Prostate gland (tissue), 2 donors: Measurements from ENCODE around the gene S100Z. TPM values are rescaled to one million over a fixed set of nuclear protein-coding genes. Genes with fewer than 3 reads are reported as not detected.

Experiments used
- DNase-seq: peaks from one replicate; pipeline ENCODE4 v3.0.0-alpha.2; 2019; ENCODE audit warnings: low spot score
- H3K27ac ChIP-seq, 2 donors: fragments of 200-600 bp; sonication (generic); 2 replicates each; pipeline ENCODE4 v1.5.1; 2017 to 2019
- H3K27me3 ChIP-seq: fragments of 200-600 bp; sonication (generic); replicated peaks from 2 replicates; pipeline ENCODE4 v1.5.1; 2019; ENCODE audit not compliant: insufficient read depth
- H3K36me3 ChIP-seq, 2 donors: fragments of 200-600 bp; sonication (generic); 1 replicate in 1 of 2; 2 replicates in 1 of 2; pipeline versions ENCODE4 v1.5.1 to v1.8.1; 2017 to 2019
- H3K4me1 ChIP-seq: fragments of 200-600 bp; sonication (generic); replicated peaks from 2 replicates; pipeline ENCODE4 v1.5.1; 2019
- H3K4me3 ChIP-seq, 2 donors: fragments of 200-600 bp; sonication (generic); 2 replicates each; pipeline ENCODE4 v1.5.1; 2017 to 2019
- H3K9me3 ChIP-seq: fragments of 200-600 bp; sonication (generic); 2 replicates; pipeline ENCODE4 v1.5.1; 2017
- CTCF ChIP-seq, 4 experiments: fragments of 200-600 bp in 2 of 4; fragments of 450-650 bp in 2 of 4; sonication (generic) in 2 of 4; IDR thresholded peaks; 1 replicate in 3 of 4; 2 replicates in 1 of 4; pipeline ENCODE4 v1.5.1; 2016 to 2019; ENCODE audit warnings: antibody characterized with exemption in 4 of 4, mild to moderate bottlenecking in 2 of 4, moderate library complexity in 2 of 4
- POLR2A ChIP-seq: fragments of 450-650 bp; IDR thresholded peaks from one replicate; pipeline ENCODE4 v1.6.1; 2016; ENCODE audit warnings: antibody characterized with exemption, mild to moderate bottlenecking
- POLR2AphosphoS5 ChIP-seq: sonication (generic); formaldehyde crosslinking; IDR thresholded peaks from one replicate; pipeline ENCODE4 v1.6.1; 2017; ENCODE audit warnings: antibody characterized with exemption
- WGBS: methylation state at CpG from one replicate; pipeline ENCODE4 v1.1.5; 2018; 5-methylcytosine and 5-hydroxymethylcytosine counted together
- intact Hi-C: fragments of 100-400 bp; cut with DNase I; formaldehyde crosslinking; loops from one replicate; pipeline ENCODE4 v1.14.2; 2022
- total RNA-seq, 2 donors: library from RNA; depleted of rRNA; stranded (reverse); fragments of >200 nt; gene quantifications; one replicate each; pipeline ENCODE4 v1.1.0, GENCODE V29; 2016

S100Z gene
- 1 to 10 TPM in 1 of 2 donors, not detected in 1; 1.7 TPM for total RNA-seq

GRCh38 chr5:76849419-76850291 lies at the start of gene S100Z:
TSS of gene S100Z (plus strand) at chr5:76850014. CDS start at chr5:76875360, 25,346 bp downstream.
- Histone ChIP-seq H3K4me3 (no peak within 1 kb of the TSS), H3K36me3 (no peaks in the 10 kb centered on the region), H3K27ac (no peak within 1 kb of the TSS), H3K27me3 (no peaks in the 10 kb centered on the region), H3K9me3 (no peaks in the 10 kb centered on the region), H3K4me1 (no peaks in the 10 kb centered on the region)
- DNase-seq: no peak
- intact Hi-C loops: no loop called here
- WGBS: 77% methylated on average over 18 of the region's 18 CpGs
- TF ChIP-seq POLR2A: no peak
- TF ChIP-seq CTCF (IDR thresholded peaks at IDR 0.05): no peak
- TF ChIP-seq POLR2AphosphoS5: no peak

GRCh38 chr5:76800579-76800978 lies 49.2 kb upstream of the S100Z start:
- no peak overlapping the region for H3K27ac ChIP-seq
- H3K36me3 ChIP-seq: no peaks in the 10 kb centered on the region
- H3K27me3 ChIP-seq: no peaks in the 10 kb centered on the region
- DNase-seq: no peak
- H3K9me3 ChIP-seq: no peaks in the 10 kb centered on the region
- TF ChIP-seq CTCF (IDR thresholded peaks at IDR 0.05) (no peak), POLR2A (no peak), POLR2AphosphoS5 (no peak)
- H3K4me1 ChIP-seq: no peaks in the 10 kb centered on the region
- intact Hi-C loops: no loop called here
- 92% methylated on average over 3 of the region's 3 CpGs for WGBS
- H3K4me3 ChIP-seq: no peak overlapping the region

DNA sequence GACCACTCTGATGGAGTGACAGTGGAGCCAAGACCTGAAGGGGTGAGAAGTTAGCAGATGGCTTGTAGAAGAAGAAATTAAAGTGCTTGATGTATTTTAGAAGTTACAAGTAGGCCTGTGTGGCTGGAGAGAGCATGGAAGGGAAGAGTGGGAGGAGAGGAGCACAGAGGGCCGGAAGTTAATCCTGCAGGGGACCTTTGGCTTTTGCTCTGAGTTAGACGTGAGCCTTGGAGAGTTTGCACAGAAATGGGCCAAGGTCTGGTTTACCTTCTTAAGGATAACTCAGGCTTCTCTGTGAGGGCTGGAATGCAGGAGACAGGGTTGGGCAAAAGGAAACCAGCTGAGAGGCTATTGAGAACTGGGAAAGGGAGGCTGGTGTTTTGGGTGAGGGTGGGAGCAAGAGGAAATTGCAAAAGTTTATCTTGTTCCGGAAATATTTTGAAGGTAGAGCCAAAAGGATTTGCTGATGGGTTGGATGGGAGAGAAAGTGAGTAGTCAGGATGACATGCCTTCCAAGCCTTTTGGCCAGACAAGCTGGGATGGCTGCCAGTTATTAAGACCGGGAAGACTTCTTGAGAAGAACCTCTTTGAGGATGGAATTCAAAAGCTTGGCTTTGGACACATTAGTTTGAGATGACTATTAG lies 48.5 kb upstream of the S100Z start:
- Histone ChIP-seq H3K9me3 (no peaks in the 10 kb centered on the region), H3K27ac (no peak overlapping the region), H3K27me3 (no peaks in the 10 kb centered on the region), H3K4me1 (no peaks in the 10 kb centered on the region), H3K4me3 (no peak overlapping the region), H3K36me3 (no peaks in the 10 kb centered on the region)
- 51% methylated on average over 4 of the region's 4 CpGs for whole genome bisulfite sequencing
- intact Hi-C loops: no loop called here
- DNase-seq: no peak
- no peak for TF ChIP-seq POLR2A
- TF ChIP-seq POLR2AphosphoS5: no peak
- TF ChIP-seq CTCF (IDR thresholded peaks at IDR 0.05): no peak

DNA sequence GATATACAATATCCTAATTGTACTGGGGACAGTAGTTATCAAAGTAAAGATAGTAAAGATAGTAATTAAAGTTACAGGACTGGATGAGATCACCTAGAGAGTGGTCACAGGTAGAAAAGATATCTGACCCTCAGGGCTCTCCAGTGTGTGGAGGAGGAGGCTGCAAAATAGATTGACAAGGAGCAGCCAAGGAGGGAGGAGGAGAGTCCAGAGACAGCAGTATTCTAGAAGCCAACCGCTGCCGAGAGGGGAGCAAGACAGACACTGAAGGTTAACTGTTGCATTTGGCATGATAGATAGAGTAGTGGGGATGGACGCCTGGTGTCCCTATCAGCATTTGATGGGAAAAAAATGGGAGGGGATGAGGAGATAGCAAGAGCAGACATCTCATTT lies 48.0 kb upstream of the S100Z start:
- TF ChIP-seq POLR2AphosphoS5: no peak
- no peak for TF ChIP-seq CTCF (IDR thresholded peaks at IDR 0.05)
- TF ChIP-seq POLR2A: no peak
- no peaks in the 10 kb centered on the region for H3K27me3 ChIP-seq
- WGBS: 81% methylated on average over 3 of the region's 3 CpGs

More for the DNA sequence above, 48.0 kb upstream of the S100Z start:
- Histone ChIP-seq H3K9me3 (no peaks in the 10 kb centered on the region), H3K4me3 (no peak overlapping the region), H3K4me1 (no peaks in the 10 kb centered on the region), H3K27ac (no peak overlapping the region), H3K36me3 (no peaks in the 10 kb centered on the region)
- no peak for DNase-seq
- intact Hi-C loops: no loop called here
